Transverse colon (tissue), 3 donors: ENCODE results near the gene PADI2.

Source experiments
- EP300 ChIP-seq: sonication (generic); formaldehyde crosslinking; IDR thresholded peaks from one replicate; pipeline ENCODE4 v1.6.1; 2017; ENCODE audit warnings: antibody characterized with exemption, low read depth
- POLR2A ChIP-seq: fragments of 450-650 bp; IDR thresholded peaks from one replicate; pipeline ENCODE4 v1.6.1; 2016; ENCODE audit warnings: antibody characterized with exemption, mild to moderate bottlenecking, moderate library complexity
- TF ChIP-seq, protein P1 (sequence below), 5 experiments: fragments of 200-600 bp in 3 of 5; fragments of 450-650 bp in 2 of 5; sonication (generic) in 3 of 5; IDR thresholded peaks; 1 replicate in 2 of 5; 2 replicates in 3 of 5; pipeline ENCODE4 v1.5.1; 2016 to 2017; ENCODE audit warnings: antibody characterized with exemption in 5 of 5, inconsistent platforms in 3 of 5, mild to moderate bottlenecking in 2 of 5, moderate library complexity in 1 of 5

DNA sequence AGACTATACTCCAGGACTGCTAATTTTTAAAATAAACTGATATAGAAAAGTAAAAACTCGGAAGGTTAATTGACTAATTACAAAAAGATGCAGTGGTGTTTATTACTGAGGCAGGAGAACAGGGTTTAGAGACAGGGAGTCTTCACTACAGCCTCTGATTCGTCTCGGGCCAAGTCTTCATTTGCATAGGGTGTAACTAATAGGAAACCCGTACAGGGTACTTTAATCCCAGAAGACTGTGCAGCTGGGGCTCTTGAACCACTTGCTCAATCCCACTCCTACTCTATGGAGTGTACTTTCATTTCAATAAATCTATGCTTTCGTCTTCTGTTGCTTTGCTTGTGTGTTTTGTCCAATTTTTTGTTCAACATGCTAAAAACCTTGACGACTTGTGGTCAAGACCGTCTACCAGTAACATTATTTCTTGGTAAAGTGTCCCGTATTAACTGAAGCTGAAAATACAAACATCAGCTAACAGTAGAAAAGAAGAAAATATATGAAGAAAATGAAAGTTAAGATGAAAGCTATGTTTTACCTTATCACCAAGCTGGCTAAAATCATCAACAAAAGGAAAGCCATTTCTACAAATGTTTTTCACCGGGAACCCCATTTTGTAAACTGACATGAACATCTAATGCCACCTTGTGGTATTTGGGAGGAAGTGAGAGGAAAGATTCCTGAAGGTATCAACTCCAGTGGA lies 73.5 kb downstream of the PADI2 start:
- TF ChIP-seq, protein P1, sequence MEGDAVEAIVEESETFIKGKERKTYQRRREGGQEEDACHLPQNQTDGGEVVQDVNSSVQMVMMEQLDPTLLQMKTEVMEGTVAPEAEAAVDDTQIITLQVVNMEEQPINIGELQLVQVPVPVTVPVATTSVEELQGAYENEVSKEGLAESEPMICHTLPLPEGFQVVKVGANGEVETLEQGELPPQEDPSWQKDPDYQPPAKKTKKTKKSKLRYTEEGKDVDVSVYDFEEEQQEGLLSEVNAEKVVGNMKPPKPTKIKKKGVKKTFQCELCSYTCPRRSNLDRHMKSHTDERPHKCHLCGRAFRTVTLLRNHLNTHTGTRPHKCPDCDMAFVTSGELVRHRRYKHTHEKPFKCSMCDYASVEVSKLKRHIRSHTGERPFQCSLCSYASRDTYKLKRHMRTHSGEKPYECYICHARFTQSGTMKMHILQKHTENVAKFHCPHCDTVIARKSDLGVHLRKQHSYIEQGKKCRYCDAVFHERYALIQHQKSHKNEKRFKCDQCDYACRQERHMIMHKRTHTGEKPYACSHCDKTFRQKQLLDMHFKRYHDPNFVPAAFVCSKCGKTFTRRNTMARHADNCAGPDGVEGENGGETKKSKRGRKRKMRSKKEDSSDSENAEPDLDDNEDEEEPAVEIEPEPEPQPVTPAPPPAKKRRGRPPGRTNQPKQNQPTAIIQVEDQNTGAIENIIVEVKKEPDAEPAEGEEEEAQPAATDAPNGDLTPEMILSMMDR (IDR thresholded peaks at IDR 0.05): peak; percentile 69 to 84 (median 71)
- TF ChIP-seq POLR2A (no peak), EP300 (no peak)
